ENCODE measurements around the gene DYRK2. TPM values are rescaled to one million over a fixed set of nuclear protein-coding genes. Genes with fewer than 3 reads are reported as not detected.

The DYRK2 gene
- total and polyA plus RNA-seq, 5 donors from 2014 or later, result 53.5 to 91.4 (median 81.9) TPM

DNA sequence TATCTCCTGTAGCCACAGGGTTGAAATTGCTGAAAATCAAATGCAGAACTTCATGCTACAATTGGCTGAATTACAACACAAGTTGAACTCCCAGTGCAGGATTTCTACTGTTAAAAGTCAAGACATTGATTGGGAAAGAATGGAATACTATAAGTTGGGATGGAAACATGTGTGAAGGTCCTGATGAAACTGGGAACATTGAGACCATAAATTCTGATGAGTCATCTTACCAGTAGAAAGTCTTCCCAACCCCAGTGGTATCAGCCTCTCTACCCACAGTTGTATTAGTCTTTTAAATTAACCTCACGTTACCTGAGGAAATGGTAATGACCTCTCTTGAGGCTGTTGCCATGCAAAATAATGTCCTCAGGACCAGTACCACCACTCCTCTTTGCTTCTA lies 27.4 kb upstream of the DYRK2 start:
- Histone ChIP-seq H3K27ac (ENCODE audit: insufficient read depth, low read length, poor library complexity, severe bottlenecking) (no peak overlapping the region), H3K4me1 (ENCODE audit: control insufficient read depth, insufficient read depth, low read length, poor library complexity, severe bottlenecking) (peaks cover 2% of the 10 kb centered on the region), H3K4me3 (ENCODE audit: low read depth, low read length) (no peak overlapping the region), H3K27me3 (ENCODE audit: control insufficient read depth, insufficient read depth, low read length) (no peaks in the 10 kb centered on the region), H3K9me3 (ENCODE audit: control insufficient read depth in 2 of 2, low read length in 2 of 2) (no peaks in the 10 kb centered on the region), H3K36me3 (ENCODE audit: control insufficient read depth, insufficient read depth, low read length) (no peaks in the 10 kb centered on the region)
- Mint-ChIP-seq H3K4me3 (no peak overlapping the region), H3K4me1 (peaks cover 6 to 14% (median 10%) of the 10 kb centered on the region in 4 donors), H3K36me3 (no peaks in the 10 kb centered on the region), H3K9me3 (peaks cover 0 to 4% (median 2%) of the 10 kb centered on the region in 7 donors), H3K27me3 (no peaks in the 10 kb centered on the region), H3K27ac (no peak overlapping the region)
- DNase-seq (no peak), ATAC-seq (ENCODE audit: low read depth in 2 of 2) (no peak)

DNA sequence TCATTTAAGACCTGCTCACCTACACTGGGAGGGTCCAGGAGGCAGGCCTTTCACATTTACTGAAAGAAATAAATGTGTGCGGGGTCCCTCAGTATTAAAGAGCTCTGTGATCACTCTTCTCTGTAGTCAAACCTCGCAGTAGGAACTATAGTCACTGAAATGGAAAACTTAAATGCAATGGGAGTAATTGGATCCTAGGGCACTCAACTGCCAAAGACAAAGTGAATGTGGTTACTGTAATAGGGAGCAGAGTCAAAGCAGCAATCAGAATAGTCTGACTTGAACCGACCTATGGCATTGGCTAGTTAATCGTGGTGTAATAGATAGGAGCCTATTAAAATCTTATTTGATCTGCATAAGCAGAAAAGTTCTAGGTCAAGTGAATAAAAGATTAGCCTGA lies 26.6 kb upstream of the DYRK2 start:
- Histone ChIP-seq H3K27me3 (ENCODE audit: control insufficient read depth, insufficient read depth, low read length) (no peaks in the 10 kb centered on the region), H3K36me3 (ENCODE audit: control insufficient read depth, insufficient read depth, low read length) (no peaks in the 10 kb centered on the region), H3K4me1 (ENCODE audit: control insufficient read depth, insufficient read depth, low read length, poor library complexity, severe bottlenecking) (peaks cover 10% of the 10 kb centered on the region), H3K27ac (ENCODE audit: insufficient read depth, low read length, poor library complexity, severe bottlenecking) (no peak overlapping the region), H3K9me3 (ENCODE audit: control insufficient read depth in 2 of 2, low read length in 2 of 2) (no peaks in the 10 kb centered on the region), H3K4me3 (ENCODE audit: low read depth, low read length) (no peak overlapping the region)
- no peak overlapping the region for H3K27ac Mint-ChIP-seq
- H3K36me3 Mint-ChIP-seq, result no peaks in the 10 kb centered on the region
- H3K9me3 Mint-ChIP-seq, result peaks cover 0 to 4% (median 2%) of the 10 kb centered on the region in 7 donors
- DNase-seq (no peak), ATAC-seq (ENCODE audit: low read depth in 2 of 2) (no peak)
- H3K4me3 Mint-ChIP-seq, result no peak overlapping the region
- no peaks in the 10 kb centered on the region for H3K27me3 Mint-ChIP-seq
- peaks cover 6 to 20% (median 10%) of the 10 kb centered on the region in 4 donors for H3K4me1 Mint-ChIP-seq

- no peaks in the 10 kb centered on the region for H3K9me3 ChIP-seq (ENCODE audit: control insufficient read depth in 2 of 2, low read length in 2 of 2)
- DNase-seq (no peak), ATAC-seq (ENCODE audit: low read depth in 2 of 2) (no peak)
- peaks cover 10% of the 10 kb centered on the region for H3K4me1 ChIP-seq (ENCODE audit: control insufficient read depth, insufficient read depth, low read length, poor library complexity, severe bottlenecking)
- Mint-ChIP-seq H3K4me1 (peaks cover under 1 to 28% (median 15%) of the 10 kb centered on the region in 4 donors), H3K9me3 (peaks cover 0 to 4% (median 2%) of the 10 kb centered on the region in 7 donors), H3K4me3 (no peak overlapping the region), H3K27me3 (no peaks in the 10 kb centered on the region), H3K27ac (no peak overlapping the region), H3K36me3 (no peaks in the 10 kb centered on the region)
- no peak overlapping the region for H3K27ac ChIP-seq (ENCODE audit: insufficient read depth, low read length, poor library complexity, severe bottlenecking)
- no peaks in the 10 kb centered on the region for H3K36me3 ChIP-seq (ENCODE audit: control insufficient read depth, insufficient read depth, low read length)
- H3K27me3 ChIP-seq (ENCODE audit: control insufficient read depth, insufficient read depth, low read length), result no peaks in the 10 kb centered on the region
- H3K4me3 ChIP-seq (ENCODE audit: low read depth, low read length), result no peak overlapping the region
These were observed 25.3 kb upstream of the DYRK2 start for GRCh38 chr12:67623259-67623658.

- no peaks in the 10 kb centered on the region for H3K36me3 Mint-ChIP-seq
- Histone ChIP-seq H3K27me3 (ENCODE audit: control insufficient read depth, insufficient read depth, low read length) (no peaks in the 10 kb centered on the region), H3K27ac (ENCODE audit: insufficient read depth, low read length, poor library complexity, severe bottlenecking) (no peak overlapping the region), H3K4me3 (ENCODE audit: low read depth, low read length) (no peak overlapping the region), H3K4me1 (ENCODE audit: control insufficient read depth, insufficient read depth, low read length, poor library complexity, severe bottlenecking) (peaks cover 21% of the 10 kb centered on the region), H3K9me3 (ENCODE audit: control insufficient read depth in 2 of 2, low read length in 2 of 2) (no peaks in the 10 kb centered on the region), H3K36me3 (ENCODE audit: control insufficient read depth, insufficient read depth, low read length) (no peaks in the 10 kb centered on the region)
- no peak overlapping the region for H3K4me3 Mint-ChIP-seq
- H3K27ac Mint-ChIP-seq, result peak overlapping the region in 1 of 3 donors; percentile 69
- no peaks in the 10 kb centered on the region for H3K27me3 Mint-ChIP-seq
- no peak for DNase-seq
- peaks cover 9 to 39% (median 21%) of the 10 kb centered on the region in 4 donors for H3K4me1 Mint-ChIP-seq
- H3K9me3 Mint-ChIP-seq, result peaks cover 0 to 4% (median 3%) of the 10 kb centered on the region in 7 donors
- no peak for ATAC-seq (ENCODE audit: low read depth in 2 of 2)
These were observed 24.2 kb upstream of the DYRK2 start for GRCh38 chr12:67624355-67624754.

- no peaks in the 10 kb centered on the region for H3K27me3 Mint-ChIP-seq
- peaks cover 0 to 4% (median 3%) of the 10 kb centered on the region in 7 donors for H3K9me3 Mint-ChIP-seq
- ATAC-seq (ENCODE audit: low read depth in 2 of 2), result no peak
- H3K9me3 ChIP-seq (ENCODE audit: control insufficient read depth in 2 of 2, low read length in 2 of 2), result no peaks in the 10 kb centered on the region
- H3K27ac ChIP-seq (ENCODE audit: insufficient read depth, low read length, poor library complexity, severe bottlenecking), result no peak overlapping the region
- no peak for DNase-seq
- H3K4me1 Mint-ChIP-seq, result peaks cover 9 to 45% (median 28%) of the 10 kb centered on the region in 4 donors
- H3K4me3 Mint-ChIP-seq, result no peak overlapping the region
- H3K27ac Mint-ChIP-seq, result peak overlapping the region in 1 of 3 donors; percentile 69
- no peaks in the 10 kb centered on the region for H3K36me3 ChIP-seq (ENCODE audit: control insufficient read depth, insufficient read depth, low read length)
- H3K4me1 ChIP-seq (ENCODE audit: control insufficient read depth, insufficient read depth, low read length, poor library complexity, severe bottlenecking), result peaks cover 28% of the 10 kb centered on the region
- no peaks in the 10 kb centered on the region for H3K27me3 ChIP-seq (ENCODE audit: control insufficient read depth, insufficient read depth, low read length)
- H3K4me3 ChIP-seq (ENCODE audit: low read depth, low read length), result no peak overlapping the region
- H3K36me3 Mint-ChIP-seq, result no peaks in the 10 kb centered on the region
These were observed 23.5 kb upstream of the DYRK2 start for GRCh38 chr12:67625004-67625403.

DNA sequence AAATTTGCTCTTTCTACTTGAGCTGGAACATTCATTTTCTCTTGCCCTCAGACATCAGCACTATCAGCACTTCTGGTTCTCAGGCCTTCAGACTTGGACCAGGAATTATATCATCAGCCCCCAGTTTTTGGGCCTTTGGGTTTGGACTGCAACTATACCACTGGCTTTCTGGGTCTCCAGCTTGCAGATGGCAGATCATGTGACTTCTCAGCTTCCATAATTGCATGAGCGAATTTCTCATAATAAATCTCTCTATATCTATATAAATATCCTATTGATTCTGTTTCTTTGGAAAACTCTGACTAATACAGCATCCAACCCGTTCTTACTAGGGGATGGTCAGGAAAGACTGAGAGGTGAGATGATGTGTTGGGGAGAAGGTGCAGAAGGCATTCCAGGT lies 22.4 kb upstream of the DYRK2 start:
- Histone ChIP-seq H3K9me3 (ENCODE audit: control insufficient read depth in 2 of 2, low read length in 2 of 2) (no peaks in the 10 kb centered on the region), H3K4me1 (ENCODE audit: control insufficient read depth, insufficient read depth, low read length, poor library complexity, severe bottlenecking) (peaks cover 39% of the 10 kb centered on the region), H3K4me3 (ENCODE audit: low read depth, low read length) (no peak overlapping the region), H3K27me3 (ENCODE audit: control insufficient read depth, insufficient read depth, low read length) (no peaks in the 10 kb centered on the region), H3K36me3 (ENCODE audit: control insufficient read depth, insufficient read depth, low read length) (no peaks in the 10 kb centered on the region), H3K27ac (ENCODE audit: insufficient read depth, low read length, poor library complexity, severe bottlenecking) (no peak overlapping the region)
- Mint-ChIP-seq H3K27ac (peak overlapping the region in 2 of 3 donors; percentile 6 to 38), H3K27me3 (peaks cover 5% of the 10 kb centered on the region), H3K9me3 (peaks cover 0 to 4% (median 3%) of the 10 kb centered on the region in 7 donors), H3K4me3 (no peak overlapping the region), H3K4me1 (peaks cover 10 to 57% (median 36%) of the 10 kb centered on the region in 4 donors), H3K36me3 (no peaks in the 10 kb centered on the region)
- no peak for DNase-seq
- ATAC-seq (ENCODE audit: low read depth in 2 of 2), result no peak

DNA sequence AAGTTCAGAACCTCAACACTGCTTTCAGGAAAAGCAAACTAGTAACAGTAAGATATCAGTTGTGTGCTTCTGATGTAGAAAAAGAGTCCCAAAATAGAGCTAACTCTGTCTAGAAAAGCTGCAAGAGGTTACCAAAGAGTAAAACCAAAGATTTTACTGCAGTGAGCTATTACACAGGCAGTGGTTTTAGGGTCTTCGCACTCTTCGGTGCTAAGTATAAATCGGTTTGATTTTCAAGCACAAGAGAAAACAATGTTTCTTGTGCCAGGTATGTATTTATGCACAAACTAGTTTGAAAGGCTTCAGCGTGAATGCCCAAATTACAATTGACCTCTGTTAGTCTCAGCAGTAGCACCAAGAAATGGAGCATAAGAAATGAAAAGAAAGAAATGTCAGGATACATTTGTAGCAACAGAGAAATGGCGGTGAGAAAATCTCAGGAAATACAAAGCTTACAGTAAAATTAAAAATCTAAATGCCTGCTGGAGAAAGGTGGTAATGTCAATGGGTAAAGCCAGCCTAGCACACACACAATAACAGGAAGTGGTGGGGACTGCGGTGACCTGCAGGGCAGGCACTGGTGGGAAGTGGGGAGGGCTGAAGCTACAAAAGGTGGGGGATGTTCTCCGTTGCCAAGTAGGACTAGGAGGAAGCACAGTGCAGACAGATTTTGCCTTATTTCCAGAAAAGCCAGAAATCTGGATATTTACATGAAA lies 18.0 kb upstream of the DYRK2 start:
- H3K9me3 Mint-ChIP-seq, result peaks cover 0 to 2% (median 0%) of the 10 kb centered on the region in 7 donors
- peak overlapping the region; percentile 91 to 99 (median 98) for H3K27ac Mint-ChIP-seq
- no peaks in the 10 kb centered on the region for H3K27me3 ChIP-seq (ENCODE audit: control insufficient read depth, insufficient read depth, low read length)
- peaks cover 67% of the 10 kb centered on the region for H3K4me1 ChIP-seq (ENCODE audit: control insufficient read depth, insufficient read depth, low read length, poor library complexity, severe bottlenecking)
- peak overlapping the region; percentile 29 to 88 (median 68) for H3K4me3 Mint-ChIP-seq
- no peaks in the 10 kb centered on the region for H3K36me3 ChIP-seq (ENCODE audit: control insufficient read depth, insufficient read depth, low read length)
- H3K27me3 Mint-ChIP-seq, result peaks cover 5% of the 10 kb centered on the region
- no peaks in the 10 kb centered on the region for H3K9me3 ChIP-seq (ENCODE audit: control insufficient read depth in 2 of 2, low read length in 2 of 2)
- peak overlapping the region; percentile 69 for H3K4me3 ChIP-seq (ENCODE audit: low read depth, low read length)
- peak overlapping the region; percentile 78 for H3K27ac ChIP-seq (ENCODE audit: insufficient read depth, low read length, poor library complexity, severe bottlenecking)
- DNase-seq (peak; percentile 75 to 96 (median 91)), ATAC-seq (ENCODE audit: low read depth in 2 of 2) (peak; percentile 99 to 100)
- H3K36me3 Mint-ChIP-seq, result no peaks in the 10 kb centered on the region
- peaks cover 20 to 89% (median 69%) of the 10 kb centered on the region in 4 donors for H3K4me1 Mint-ChIP-seq

DNA sequence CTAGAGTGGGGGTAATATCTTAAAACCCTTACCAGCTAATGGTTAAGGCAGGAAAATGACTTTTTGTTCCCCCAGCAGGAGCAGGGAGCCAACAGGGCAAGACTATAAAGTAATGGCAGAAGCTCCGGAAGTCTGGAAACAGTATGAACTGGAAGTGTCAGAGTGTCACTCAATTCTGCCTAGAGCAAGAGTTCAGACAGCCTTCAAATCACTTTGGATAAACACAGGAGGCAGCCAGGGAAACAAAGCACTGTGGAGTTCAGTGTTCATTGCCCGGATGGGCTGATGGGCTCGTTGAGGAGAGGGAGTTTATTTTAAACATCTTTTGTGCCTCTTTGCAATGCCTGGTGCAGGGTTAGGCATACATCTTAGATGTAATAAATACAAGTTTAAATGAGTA lies 16.5 kb upstream of the DYRK2 start:
- H3K27me3 ChIP-seq (ENCODE audit: control insufficient read depth, insufficient read depth, low read length), result no peaks in the 10 kb centered on the region
- H3K9me3 Mint-ChIP-seq, result peaks cover 0 to 3% (median 0%) of the 10 kb centered on the region in 7 donors
- H3K27me3 Mint-ChIP-seq, result peaks cover 9% of the 10 kb centered on the region
- H3K9me3 ChIP-seq (ENCODE audit: control insufficient read depth in 2 of 2, low read length in 2 of 2), result no peaks in the 10 kb centered on the region
- no peaks in the 10 kb centered on the region for H3K36me3 ChIP-seq (ENCODE audit: control insufficient read depth, insufficient read depth, low read length)
- no peak overlapping the region for H3K27ac ChIP-seq (ENCODE audit: insufficient read depth, low read length, poor library complexity, severe bottlenecking)
- H3K4me3 Mint-ChIP-seq, result peak overlapping the region; percentile 5 to 66 (median 52)
- H3K4me1 ChIP-seq (ENCODE audit: control insufficient read depth, insufficient read depth, low read length, poor library complexity, severe bottlenecking), result peaks cover 58% of the 10 kb centered on the region
- peak overlapping the region; percentile 91 to 99 (median 98) for H3K27ac Mint-ChIP-seq
- peaks cover 20 to 80% (median 66%) of the 10 kb centered on the region in 4 donors for H3K4me1 Mint-ChIP-seq
- ATAC-seq (ENCODE audit: low read depth in 2 of 2) (no peak), DNase-seq (no peak)
- H3K4me3 ChIP-seq (ENCODE audit: low read depth, low read length), result no peak overlapping the region
- H3K36me3 Mint-ChIP-seq, result no peaks in the 10 kb centered on the region

All from CD4-positive, CD25-positive, alpha-beta regulatory T cell (primary cell).